GM12865 (cell line): ENCODE results near the gene PRSS33.

Experiments
- DNase-seq: peaks from one replicate; pipeline ENCODE4 v3.0.0; 2010; ENCODE audit warnings: low read depth
- H3K4me3 ChIP-seq: 2 replicates; pipeline ENCODE4 v1.5.1; 2011; ENCODE audit warnings: mild to moderate bottlenecking, low read depth, low read length, control low read depth
- CTCF ChIP-seq: IDR thresholded peaks from 2 replicates; pipeline ENCODE4 v1.5.1; 2011; ENCODE audit warnings: low read length, control low read depth, low read depth, inconsistent platforms; ENCODE audit not compliant: insufficient read depth; ENCODE audit errors: missing control alignments

PRSS33 gene

DNA sequence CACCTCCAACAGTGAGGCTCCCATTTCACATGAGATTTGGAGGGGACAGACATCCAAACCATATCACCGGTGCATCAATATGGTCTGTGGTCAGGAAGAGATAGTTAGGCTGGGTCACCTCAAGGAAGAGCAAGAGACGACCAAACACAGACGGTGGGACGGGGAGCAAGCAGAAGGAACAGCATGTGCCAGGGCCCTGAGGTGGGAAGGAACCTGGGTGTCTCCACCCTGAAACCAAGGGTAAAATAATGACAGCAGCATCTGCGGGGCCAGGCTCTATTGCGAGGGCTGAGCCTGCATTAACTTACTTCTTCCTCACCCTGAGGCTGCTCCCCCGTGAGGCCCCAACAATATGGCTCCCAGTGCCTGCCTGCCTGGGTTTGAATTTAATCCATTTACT, 20.8 kb upstream of the PRSS33 start:
- no peak for DNase-seq
- no peak overlapping the region for H3K4me3 ChIP-seq
- no peak for TF ChIP-seq CTCF

DNA sequence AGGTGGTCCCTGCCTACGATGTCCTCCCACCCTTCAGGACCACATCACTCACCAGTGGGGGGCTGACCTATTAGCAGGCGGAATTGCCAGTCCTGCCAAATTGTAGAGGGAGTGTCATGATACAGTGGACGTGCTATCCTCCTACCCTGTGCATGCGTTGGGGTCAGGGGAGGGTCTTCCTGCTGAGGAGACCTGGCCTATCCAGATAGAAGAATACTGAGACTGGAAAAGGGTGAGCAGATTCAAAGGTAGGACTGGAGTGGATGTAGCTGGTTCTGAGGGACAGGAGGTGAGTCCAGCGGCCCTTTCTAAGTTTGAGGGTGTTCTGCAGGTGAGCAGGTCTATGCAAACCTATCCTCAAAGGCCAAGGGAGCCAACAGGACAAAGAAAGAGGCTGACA, 18.9 kb upstream of the PRSS33 start:
- no peak overlapping the region for H3K4me3 ChIP-seq
- DNase-seq: no peak
- no peak for TF ChIP-seq CTCF

DNA sequence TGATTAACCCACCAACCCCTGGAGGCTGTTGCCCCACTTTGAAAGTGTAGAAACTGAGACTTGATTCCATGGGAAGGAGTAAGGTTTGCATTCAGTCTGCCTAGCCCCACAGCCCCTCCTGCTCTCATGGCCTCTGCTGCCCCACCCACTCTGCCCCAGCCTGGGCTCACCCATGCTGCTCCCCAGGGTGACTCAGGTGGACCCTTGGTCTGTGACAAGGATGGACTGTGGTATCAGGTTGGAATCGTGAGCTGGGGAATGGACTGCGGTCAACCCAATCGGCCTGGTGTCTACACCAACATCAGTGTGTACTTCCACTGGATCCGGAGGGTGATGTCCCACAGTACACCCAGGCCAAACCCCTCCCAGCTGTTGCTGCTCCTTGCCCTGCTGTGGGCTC, 17.4 kb upstream of the PRSS33 start:
- no peak for TF ChIP-seq CTCF
- no peak for DNase-seq
- no peak overlapping the region for H3K4me3 ChIP-seq

DNA sequence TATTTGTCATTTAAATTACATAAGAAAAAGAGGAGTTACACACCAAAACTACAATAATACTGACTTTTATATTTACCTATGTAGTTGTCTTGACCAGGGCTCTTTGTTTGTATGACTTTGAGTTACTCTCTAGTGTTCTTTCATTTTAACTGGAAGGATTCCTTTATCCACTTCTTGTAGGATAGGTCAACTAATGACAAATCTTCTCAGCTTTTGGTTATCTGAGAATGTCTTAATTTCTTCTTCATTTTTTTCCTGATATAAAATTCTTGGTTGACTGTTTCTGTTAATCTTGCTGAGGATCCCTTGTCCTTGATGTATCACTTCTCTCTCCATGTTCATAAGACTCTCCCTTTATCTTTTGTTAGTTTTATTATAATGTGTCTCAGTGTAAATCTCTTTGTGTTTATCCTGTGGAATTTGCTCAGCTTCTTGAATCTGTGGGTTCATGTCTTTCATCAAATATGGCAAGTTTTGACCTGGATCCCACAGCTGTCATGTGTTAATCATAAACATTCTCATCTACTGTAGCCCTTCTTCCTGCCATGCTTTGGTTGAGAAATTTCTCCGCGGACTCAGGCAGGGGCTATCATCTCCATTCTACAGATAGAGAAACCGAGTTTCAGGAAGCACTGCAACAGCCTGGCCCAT, 16.3 kb upstream of the PRSS33 start:
- no peak overlapping the region for H3K4me3 ChIP-seq
- DNase-seq: no peak

DNA sequence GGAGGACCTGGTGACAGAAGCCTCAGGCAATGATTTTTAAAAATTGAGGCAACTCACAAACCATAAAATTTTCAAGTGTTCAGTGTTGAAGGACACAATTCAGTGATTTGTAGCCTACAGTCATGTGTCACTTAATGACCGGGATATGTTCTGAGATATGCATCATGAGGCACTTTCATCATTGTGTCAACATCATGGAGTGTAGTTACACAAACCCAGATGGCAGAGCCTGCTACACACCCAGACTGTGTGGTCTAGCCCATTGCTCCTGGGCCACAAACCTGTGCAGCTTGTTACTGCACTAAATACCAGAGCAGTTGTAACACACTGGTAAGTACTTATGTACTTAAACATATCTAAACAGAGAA, 12.5 kb upstream of the PRSS33 start:
- no peak for DNase-seq
- no peak for TF ChIP-seq CTCF
- no peak overlapping the region for H3K4me3 ChIP-seq

More for the DNA sequence above, 16.3 kb upstream of the PRSS33 start:
- no peak for TF ChIP-seq CTCF

DNA sequence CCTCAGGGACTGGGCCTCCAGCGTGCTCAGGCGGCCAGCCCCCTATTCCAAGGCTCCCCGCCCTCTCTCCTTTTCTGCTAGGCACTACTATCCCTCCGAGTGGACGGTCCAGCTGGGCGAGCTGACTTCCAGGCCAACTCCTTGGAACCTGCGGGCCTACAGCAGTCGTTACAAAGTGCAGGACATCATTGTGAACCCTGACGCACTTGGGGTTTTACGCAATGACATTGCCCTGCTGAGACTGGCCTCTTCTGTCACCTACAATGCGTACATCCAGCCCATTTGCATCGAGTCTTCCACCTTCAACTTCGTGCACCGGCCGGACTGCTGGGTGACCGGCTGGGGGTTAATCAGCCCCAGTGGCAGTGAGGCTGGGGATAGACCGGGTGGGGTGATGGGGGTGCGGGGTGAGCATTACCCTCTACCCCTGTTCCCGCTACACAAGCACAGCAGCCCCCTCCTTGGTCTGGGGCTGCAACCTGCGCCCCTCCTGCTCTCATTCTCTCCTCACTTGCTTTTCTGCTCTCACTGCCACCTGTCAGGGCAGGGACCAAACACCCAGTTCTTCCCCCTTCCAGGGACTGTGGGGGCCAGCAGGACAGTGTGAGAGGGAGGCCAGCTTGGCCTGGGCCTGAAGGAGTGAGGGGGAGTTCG, 12.0 kb upstream of the PRSS33 start:
- H3K4me3 ChIP-seq: no peak overlapping the region
- DNase-seq: no peak
- TF ChIP-seq CTCF: no peak
